Large intestine (tissue), 3 donors: Measurements from ENCODE around the gene SHISA2. TPM values are rescaled to one million over a fixed set of nuclear protein-coding genes. Genes with fewer than 3 reads are reported as not detected.

Experiments used
- DNase-seq, 2 donors: peaks; one replicate each; pipeline versions ENCODE4 v3.0.0 to v3.0.0-alpha.2; 2013
- H3K27ac ChIP-seq: one replicate; pipeline ENCODE4 v1.5.1; 2013; ENCODE audit warnings: low read length
- H3K27me3 ChIP-seq: 2 replicates; pipeline ENCODE4 v1.6.1; 2013; ENCODE audit warnings: low read length; ENCODE audit not compliant: control insufficient read depth, insufficient read depth
- H3K36me3 ChIP-seq: 2 replicates; pipeline ENCODE4 v1.6.1; 2013; ENCODE audit warnings: low read length; ENCODE audit not compliant: control insufficient read depth, insufficient read depth
- H3K4me1 ChIP-seq: one replicate; pipeline ENCODE4 v1.6.1; 2013; ENCODE audit warnings: low read length; ENCODE audit not compliant: control insufficient read depth, insufficient read depth
- H3K4me3 ChIP-seq: one replicate; pipeline ENCODE4 v1.5.1; 2013; ENCODE audit warnings: low read length
- H3K9me3 ChIP-seq: one replicate; pipeline ENCODE4 v1.6.1; 2013; ENCODE audit warnings: mild to moderate bottlenecking, low read depth, low read length, moderate library complexity; ENCODE audit not compliant: control insufficient read depth
- WGBS: methylation state at CpG from one replicate; pipeline ENCODE4 v1.1.5; 2013; ENCODE audit warnings: low lambda C conversion rate; ENCODE audit not compliant: insufficient coverage; 5-methylcytosine and 5-hydroxymethylcytosine counted together
- polyA plus RNA-seq: library from polyadenylated mRNA; unstranded; fragments of 120-200 nt; gene quantifications from one replicate; pipeline ENCODE4 v1.2.1, GENCODE V29; 2013

Gene SHISA2
- polyA plus RNA-seq, 1 donor = 5.0 TPM

- no peak for DNase-seq
- Histone ChIP-seq H3K9me3 (no peaks in the 10 kb centered on the region), H3K4me1 (no peaks in the 10 kb centered on the region), H3K27me3 (no peaks in the 10 kb centered on the region), H3K4me3 (no peak overlapping the region), H3K36me3 (no peaks in the 10 kb centered on the region), H3K27ac (no peak overlapping the region)
- WGBS = 100% methylated on average over 1 of the region's 22 CpGs
These were observed 31.6 kb downstream of the SHISA2 start for GRCh38 chr13:26019881-26020870.

GRCh38 chr13:26019251-26019650 is 32.6 kb downstream of the SHISA2 start:
- H3K27ac ChIP-seq = no peak overlapping the region
- H3K4me3 ChIP-seq = no peak overlapping the region
- no peaks in the 10 kb centered on the region for H3K9me3 ChIP-seq
- DNase-seq = no peak
- H3K27me3 ChIP-seq = no peaks in the 10 kb centered on the region
- 67% methylated on average over 1 of the region's 7 CpGs for WGBS
- no peaks in the 10 kb centered on the region for H3K36me3 ChIP-seq
- H3K4me1 ChIP-seq = no peaks in the 10 kb centered on the region

- peaks cover under 1% of the 10 kb centered on the region for H3K27me3 ChIP-seq
- no peaks in the 10 kb centered on the region for H3K4me1 ChIP-seq
- H3K9me3 ChIP-seq = no peaks in the 10 kb centered on the region
- H3K4me3 ChIP-seq = no peak overlapping the region
- H3K27ac ChIP-seq = no peak overlapping the region
- 70% methylated on average over 3 of the region's 6 CpGs for WGBS
- H3K36me3 ChIP-seq = no peaks in the 10 kb centered on the region
- no peak for DNase-seq
These were observed 33.7 kb downstream of the SHISA2 start for GRCh38 chr13:26017932-26018665.

- no peak for DNase-seq
- Histone ChIP-seq H3K9me3 (no peaks in the 10 kb centered on the region), H3K27me3 (peaks cover 3% of the 10 kb centered on the region), H3K4me1 (no peaks in the 10 kb centered on the region), H3K36me3 (no peaks in the 10 kb centered on the region), H3K27ac (no peak overlapping the region), H3K4me3 (no peak overlapping the region)
- no CpG with 5 or more reads among the region's 9 CpGs for WGBS
These were observed 34.5 kb downstream of the SHISA2 start for GRCh38 chr13:26017196-26017921.

GRCh38 chr13:26016189-26016588 is 35.6 kb downstream of the SHISA2 start:
- no peak overlapping the region for H3K27ac ChIP-seq
- 100% methylated on average over 1 of the region's 6 CpGs for WGBS
- H3K4me3 ChIP-seq = no peak overlapping the region
- no peaks in the 10 kb centered on the region for H3K36me3 ChIP-seq
- no peaks in the 10 kb centered on the region for H3K4me1 ChIP-seq
- DNase-seq = no peak
- peaks cover 8% of the 10 kb centered on the region for H3K27me3 ChIP-seq
- H3K9me3 ChIP-seq = no peaks in the 10 kb centered on the region

GRCh38 chr13:26015271-26016125 is 36.3 kb downstream of the SHISA2 start:
- Histone ChIP-seq H3K9me3 (no peaks in the 10 kb centered on the region), H3K27ac (no peak overlapping the region), H3K27me3 (peaks cover 8% of the 10 kb centered on the region), H3K4me3 (no peak overlapping the region), H3K36me3 (no peaks in the 10 kb centered on the region), H3K4me1 (no peaks in the 10 kb centered on the region)
- DNase-seq = no peak
- WGBS = no CpG with 5 or more reads among the region's 10 CpGs

GRCh38 chr13:26012995-26013394 is 38.8 kb downstream of the SHISA2 start:
- Histone ChIP-seq H3K4me3 (peak overlapping the region; percentile 45), H3K27me3 (peaks cover 8% of the 10 kb centered on the region), H3K36me3 (no peaks in the 10 kb centered on the region), H3K9me3 (no peaks in the 10 kb centered on the region), H3K27ac (no peak overlapping the region), H3K4me1 (no peaks in the 10 kb centered on the region)
- no peak for DNase-seq
- no CpG with 5 or more reads among the region's 9 CpGs for WGBS

GRCh38 chr13:26011996-26012821 is 39.6 kb downstream of the SHISA2 start:
- Histone ChIP-seq H3K27ac (no peak overlapping the region), H3K4me3 (peak overlapping the region; percentile 45), H3K27me3 (peaks cover 8% of the 10 kb centered on the region), H3K9me3 (no peaks in the 10 kb centered on the region), H3K4me1 (no peaks in the 10 kb centered on the region), H3K36me3 (no peaks in the 10 kb centered on the region)
- DNase-seq = peak; percentile 29 to 56
- WGBS = no CpG with 5 or more reads among the region's 53 CpGs

- Histone ChIP-seq H3K27ac (no peak overlapping the region), H3K9me3 (no peaks in the 10 kb centered on the region), H3K4me1 (no peaks in the 10 kb centered on the region), H3K27me3 (peaks cover 8% of the 10 kb centered on the region), H3K36me3 (no peaks in the 10 kb centered on the region), H3K4me3 (no peak overlapping the region)
- DNase-seq = no peak
- no CpG with 5 or more reads among the region's 4 CpGs for WGBS
These were observed 40.6 kb downstream of the SHISA2 start for GRCh38 chr13:26011208-26011573.
